Large intestine (tissue), 3 donors: ENCODE data around the gene BRI3BP. TPM values are rescaled to one million over a fixed set of nuclear protein-coding genes. Genes with fewer than 3 reads are reported as not detected.
A peak's percentile ranks its signal among the peaks of the same experiment; 100 is the strongest.
"Not testable (repeated sequence)": the region's sequence is repeated elsewhere in the genome, so short reads cannot be mapped to it uniquely, and the experiment has no call there.

Source experiments
- DNase-seq, 2 donors: peaks; one replicate each; pipeline versions ENCODE4 v3.0.0 to v3.0.0-alpha.2; 2013
- H3K27ac ChIP-seq: one replicate; pipeline ENCODE4 v1.5.1; 2013; ENCODE audit warnings: low read length
- H3K27me3 ChIP-seq: 2 replicates; pipeline ENCODE4 v1.6.1; 2013; ENCODE audit warnings: low read length; ENCODE audit not compliant: control insufficient read depth, insufficient read depth
- H3K36me3 ChIP-seq: 2 replicates; pipeline ENCODE4 v1.6.1; 2013; ENCODE audit warnings: low read length; ENCODE audit not compliant: control insufficient read depth, insufficient read depth
- H3K4me1 ChIP-seq: one replicate; pipeline ENCODE4 v1.6.1; 2013; ENCODE audit warnings: low read length; ENCODE audit not compliant: control insufficient read depth, insufficient read depth
- H3K4me3 ChIP-seq: one replicate; pipeline ENCODE4 v1.5.1; 2013; ENCODE audit warnings: low read length
- H3K9me3 ChIP-seq: one replicate; pipeline ENCODE4 v1.6.1; 2013; ENCODE audit warnings: mild to moderate bottlenecking, low read depth, low read length, moderate library complexity; ENCODE audit not compliant: control insufficient read depth
- WGBS: methylation state at CpG from one replicate; pipeline ENCODE4 v1.1.5; 2013; ENCODE audit warnings: low lambda C conversion rate; ENCODE audit not compliant: insufficient coverage; 5-methylcytosine and 5-hydroxymethylcytosine counted together
- polyA plus RNA-seq: library from polyadenylated mRNA; unstranded; fragments of 120-200 nt; gene quantifications from one replicate; pipeline ENCODE4 v1.2.1, GENCODE V29; 2013

BRI3BP gene
- polyA plus RNA-seq, 1 donor = 29.1 TPM

- Histone ChIP-seq H3K9me3 (no peaks in the 10 kb centered on the region), H3K36me3 (peaks cover 69% of the 10 kb centered on the region), H3K4me1 (no peaks in the 10 kb centered on the region), H3K27ac (no peak overlapping the region), H3K27me3 (no peaks in the 10 kb centered on the region), H3K4me3 (no peak overlapping the region)
- WGBS = no CpG with 5 or more reads among the region's 12 CpGs
- no peak for DNase-seq
Measured at GRCh38 chr12:124971603-124972002, 21.8 kb upstream of the BRI3BP start.

- Histone ChIP-seq H3K27ac (no peak overlapping the region), H3K36me3 (peaks cover 68% of the 10 kb centered on the region), H3K27me3 (no peaks in the 10 kb centered on the region), H3K4me1 (no peaks in the 10 kb centered on the region), H3K9me3 (no peaks in the 10 kb centered on the region), H3K4me3 (no peak overlapping the region)
- 87% methylated on average over 3 of the region's 10 CpGs for WGBS
- no peak for DNase-seq
Measured at GRCh38 chr12:124972211-124972610, 21.2 kb upstream of the BRI3BP start.

GRCh38 chr12:124975276-124975675 lies 18.2 kb upstream of the BRI3BP start:
- H3K4me3 ChIP-seq = no peak overlapping the region
- no peak overlapping the region for H3K27ac ChIP-seq
- H3K27me3 ChIP-seq = no peaks in the 10 kb centered on the region
- peaks cover 3% of the 10 kb centered on the region for H3K9me3 ChIP-seq
- no CpG with 5 or more reads among the region's 15 CpGs for WGBS
- no peak for DNase-seq
- H3K36me3 ChIP-seq = peaks cover 70% of the 10 kb centered on the region
- H3K4me1 ChIP-seq = no peaks in the 10 kb centered on the region

- no peaks in the 10 kb centered on the region for H3K27me3 ChIP-seq
- peaks cover 62% of the 10 kb centered on the region for H3K36me3 ChIP-seq
- no peak for DNase-seq
- H3K4me3 ChIP-seq = no peak overlapping the region
- H3K27ac ChIP-seq = no peak overlapping the region
- H3K9me3 ChIP-seq = peaks cover 3% of the 10 kb centered on the region
- 90% methylated on average over 2 of the region's 10 CpGs for WGBS
- H3K4me1 ChIP-seq = no peaks in the 10 kb centered on the region
Measured at GRCh38 chr12:124976999-124977398, 16.4 kb upstream of the BRI3BP start.

GRCh38 chr12:124979568-124979967 lies 13.9 kb upstream of the BRI3BP start:
- Histone ChIP-seq H3K27me3 (no peaks in the 10 kb centered on the region), H3K36me3 (peaks cover 63% of the 10 kb centered on the region), H3K4me1 (no peaks in the 10 kb centered on the region), H3K9me3 (peaks cover 3% of the 10 kb centered on the region), H3K27ac (no peak overlapping the region), H3K4me3 (no peak overlapping the region)
- WGBS = 100% methylated on average over 1 of the region's 10 CpGs
- no peak for DNase-seq

- Histone ChIP-seq H3K9me3 (peaks cover 3% of the 10 kb centered on the region), H3K27me3 (no peaks in the 10 kb centered on the region), H3K27ac (no peak overlapping the region), H3K4me3 (no peak overlapping the region), H3K36me3 (peaks cover 65% of the 10 kb centered on the region), H3K4me1 (no peaks in the 10 kb centered on the region)
- WGBS = no CpG with 5 or more reads among the region's 41 CpGs
- DNase-seq = no peak
Measured at GRCh38 chr12:124980098-124980892, 13.2 kb upstream of the BRI3BP start.

GRCh38 chr12:124986876-124987275 lies 6.6 kb upstream of the BRI3BP start:
- not testable (repeated sequence) for H3K27me3 ChIP-seq, DNase-seq, H3K9me3 ChIP-seq, H3K27ac ChIP-seq, H3K4me3 ChIP-seq, H3K4me1 ChIP-seq
- no CpG with 5 or more reads among the region's 15 CpGs for WGBS
- H3K36me3 ChIP-seq = peaks cover 26% of the 10 kb centered on the region

- 13% methylated on average over 3 of the region's 35 CpGs for WGBS
- Histone ChIP-seq H3K9me3 (no peaks in the 10 kb centered on the region), H3K4me3 (peak overlapping the region; percentile 52), H3K36me3 (no peaks in the 10 kb centered on the region), H3K27ac (peak overlapping the region; percentile 50), H3K4me1 (peaks cover 10% of the 10 kb centered on the region), H3K27me3 (no peaks in the 10 kb centered on the region)
- peak; percentile 78 to 86 for DNase-seq
Measured at GRCh38 chr12:124992874-124993625, 395 bp upstream of the BRI3BP start.

GRCh38 chr12:124994437-124994975 lies 1.1 kb downstream of the BRI3BP start:
- peak; percentile 44 to 84 for DNase-seq
- Histone ChIP-seq H3K4me3 (peak overlapping the region; percentile 71), H3K27ac (peak overlapping the region; percentile 89), H3K36me3 (no peaks in the 10 kb centered on the region), H3K4me1 (peaks cover 6% of the 10 kb centered on the region), H3K9me3 (no peaks in the 10 kb centered on the region), H3K27me3 (no peaks in the 10 kb centered on the region)
- WGBS = no CpG with 5 or more reads among the region's 15 CpGs

GRCh38 chr12:124995200-124995961 lies 1.9 kb downstream of the BRI3BP start:
- no CpG with 5 or more reads among the region's 14 CpGs for WGBS
- DNase-seq = peak in 1 of 2 donors; percentile 39
- Histone ChIP-seq H3K36me3 (no peaks in the 10 kb centered on the region), H3K4me1 (peaks cover 6% of the 10 kb centered on the region), H3K27ac (peak overlapping the region; percentile 89), H3K4me3 (peak overlapping the region; percentile 71), H3K9me3 (no peaks in the 10 kb centered on the region), H3K27me3 (no peaks in the 10 kb centered on the region)
